Measurements from ENCODE around the gene PRICKLE1. TPM values are rescaled to one million over a fixed set of nuclear protein-coding genes. Genes with fewer than 3 reads are reported as not detected.

Gene PRICKLE1
- total and polyA plus RNA-seq, 9 of the 15 experiments (the other 6 are each of a cell fraction or from before 2014, with no cell fraction given), result 0.22 to 0.85 (median 0.31) TPM

- no peak for TF ChIP-seq YY1 (IDR thresholded peaks at IDR 0.05; ENCODE audit: borderline replicate concordance in 1 of 3, control insufficient read depth in 1 of 3, extremely low read depth in 1 of 3, insufficient read depth in 3 of 3, insufficient read length in 1 of 3, insufficient replicate concordance in 2 of 3, low read depth in 1 of 3, low read length in 2 of 3)
- no peak for TF ChIP-seq FOXP4 (CRISPR knock-in tag; IDR thresholded peaks at IDR 0.05; ENCODE audit: borderline replicate concordance)
- no peak for TF ChIP-seq ZBTB34 (CRISPR knock-in tag; IDR thresholded peaks at IDR 0.05)
- no peak for TF ChIP-seq ZFP1 (CRISPR knock-in tag; IDR thresholded peaks at IDR 0.05)
- no peak for TF ChIP-seq NKRF (IDR thresholded peaks at IDR 0.05; ENCODE audit: borderline replicate concordance)
- peak; percentile 50; the same call in 1 of the 2 replicates for TF ChIP-seq ZNF395 (CRISPR knock-in tag; IDR thresholded peaks at IDR 0.05)
- TF ChIP-seq ATF6 (CRISPR knock-in tag; IDR thresholded peaks at IDR 0.05), result no peak
- TF ChIP-seq ZNF3 (CRISPR knock-in tag; IDR thresholded peaks at IDR 0.05), result no peak
- no peak for TF ChIP-seq HEY1 (CRISPR knock-in tag; IDR thresholded peaks at IDR 0.05; ENCODE audit: borderline replicate concordance)
Observed at GRCh38 chr12:42442888-42443287, 146.7 kb downstream of the PRICKLE1 start (continued).
